Peyer's patch (tissue), 4 donors: Measurements from ENCODE around the gene LRGUK.

ENCODE experiments used
- POLR2A ChIP-seq, 2 donors: fragments of 450-650 bp; IDR thresholded peaks; one replicate each; pipeline ENCODE4 v1.5.1; 2017; ENCODE audit warnings: antibody characterized with exemption in 2 of 2, mild to moderate bottlenecking in 2 of 2, moderate library complexity in 2 of 2
- TF ChIP-seq, protein P1 (sequence below), 6 experiments: fragments of 450-650 bp in 4 of 6; fragments of 200-600 bp in 2 of 6; sonication (generic) in 1 of 6; IDR thresholded peaks; one replicate each; pipeline ENCODE4 v1.5.1; 2017 to 2019; ENCODE audit warnings: antibody characterized with exemption in 6 of 6, mild to moderate bottlenecking in 3 of 6, moderate library complexity in 1 of 6

GRCh38 chr7:134184767-134185166 is 57.6 kb downstream of the LRGUK start:
- TF ChIP-seq, protein P1, sequence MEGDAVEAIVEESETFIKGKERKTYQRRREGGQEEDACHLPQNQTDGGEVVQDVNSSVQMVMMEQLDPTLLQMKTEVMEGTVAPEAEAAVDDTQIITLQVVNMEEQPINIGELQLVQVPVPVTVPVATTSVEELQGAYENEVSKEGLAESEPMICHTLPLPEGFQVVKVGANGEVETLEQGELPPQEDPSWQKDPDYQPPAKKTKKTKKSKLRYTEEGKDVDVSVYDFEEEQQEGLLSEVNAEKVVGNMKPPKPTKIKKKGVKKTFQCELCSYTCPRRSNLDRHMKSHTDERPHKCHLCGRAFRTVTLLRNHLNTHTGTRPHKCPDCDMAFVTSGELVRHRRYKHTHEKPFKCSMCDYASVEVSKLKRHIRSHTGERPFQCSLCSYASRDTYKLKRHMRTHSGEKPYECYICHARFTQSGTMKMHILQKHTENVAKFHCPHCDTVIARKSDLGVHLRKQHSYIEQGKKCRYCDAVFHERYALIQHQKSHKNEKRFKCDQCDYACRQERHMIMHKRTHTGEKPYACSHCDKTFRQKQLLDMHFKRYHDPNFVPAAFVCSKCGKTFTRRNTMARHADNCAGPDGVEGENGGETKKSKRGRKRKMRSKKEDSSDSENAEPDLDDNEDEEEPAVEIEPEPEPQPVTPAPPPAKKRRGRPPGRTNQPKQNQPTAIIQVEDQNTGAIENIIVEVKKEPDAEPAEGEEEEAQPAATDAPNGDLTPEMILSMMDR (IDR thresholded peaks at IDR 0.05) = no peak
- no peak for TF ChIP-seq POLR2A (IDR thresholded peaks at IDR 0.05)
